GM18868 (cell line): ENCODE data around the gene BCL11A.

Experiments
- ATAC-seq: cut with Tn5 transposase; IDR thresholded peaks from one replicate; pipeline ENCODE4 v1.9.1; 2021; ENCODE audit warnings: mild to moderate bottlenecking, moderate library complexity; ENCODE audit not compliant: unreplicated experiment

The BCL11A gene

GRCh38 chr2:60488291-60488690 is 65.2 kb downstream of the BCL11A start:
- peak; percentile 47 for ATAC-seq

- no peak for ATAC-seq
Measured at GRCh38 chr2:60487174-60487573, 66.3 kb downstream of the BCL11A start.

GRCh38 chr2:60486551-60486950 is 66.9 kb downstream of the BCL11A start:
- ATAC-seq, result peak; percentile 10

GRCh38 chr2:60486067-60486466 is 67.4 kb downstream of the BCL11A start:
- peak; percentile 67 for ATAC-seq

- no peak for ATAC-seq
Measured at GRCh38 chr2:60485550-60485949, 67.9 kb downstream of the BCL11A start.

GRCh38 chr2:60485055-60485454 is 68.4 kb downstream of the BCL11A start:
- ATAC-seq, result no peak

GRCh38 chr2:60484133-60484645 is 69.3 kb downstream of the BCL11A start:
- ATAC-seq, result peak; percentile 31

- ATAC-seq, result no peak
Measured at GRCh38 chr2:60483401-60483800, 70.1 kb downstream of the BCL11A start.

GRCh38 chr2:60482222-60482621 is 71.2 kb downstream of the BCL11A start:
- ATAC-seq, result no peak

- ATAC-seq, result no peak
Measured at GRCh38 chr2:60481257-60481656, 72.2 kb downstream of the BCL11A start.

- no peak for ATAC-seq
Measured at GRCh38 chr2:60480089-60480773, 73.2 kb downstream of the BCL11A start.

- ATAC-seq, result no peak
Measured at GRCh38 chr2:60479226-60480088, 74.0 kb downstream of the BCL11A start.

- ATAC-seq, result no peak
Measured at GRCh38 chr2:60478660-60479059, 74.8 kb downstream of the BCL11A start.

- ATAC-seq, result no peak
Measured at GRCh38 chr2:60476206-60476954, 77.1 kb downstream of the BCL11A start.

GRCh38 chr2:60475123-60475830 is 78.2 kb downstream of the BCL11A start:
- ATAC-seq, result no peak

- no peak for ATAC-seq
Measured at GRCh38 chr2:60474301-60474700, 79.2 kb downstream of the BCL11A start.

- ATAC-seq, result no peak
Measured at GRCh38 chr2:60473546-60473945, 79.9 kb downstream of the BCL11A start.

GRCh38 chr2:60472663-60473289 is 80.7 kb downstream of the BCL11A start:
- no peak for ATAC-seq

GRCh38 chr2:60472041-60472440 is 81.4 kb downstream of the BCL11A start:
- ATAC-seq, result no peak

GRCh38 chr2:60470340-60470739 is 83.1 kb downstream of the BCL11A start:
- ATAC-seq, result no peak
